AG10803 (cell line): ENCODE measurements around the gene ZC3H13.

Experiments used
- DNase-seq: peaks from one replicate; pipeline ENCODE4 v3.0.0; 2010; ENCODE audit warnings: low read depth
- H3K4me3 ChIP-seq: 2 replicates; pipeline ENCODE4 v1.5.1; 2011; ENCODE audit warnings: mild to moderate bottlenecking, low read length, control low read depth
- TF ChIP-seq, protein P1 (sequence below): conservative IDR thresholded peaks from 2 replicates; pipeline ENCODE4 v1.5.1; 2011; ENCODE audit warnings: mild to moderate bottlenecking, low read length, control low read depth, inconsistent platforms

ZC3H13 gene

DNA sequence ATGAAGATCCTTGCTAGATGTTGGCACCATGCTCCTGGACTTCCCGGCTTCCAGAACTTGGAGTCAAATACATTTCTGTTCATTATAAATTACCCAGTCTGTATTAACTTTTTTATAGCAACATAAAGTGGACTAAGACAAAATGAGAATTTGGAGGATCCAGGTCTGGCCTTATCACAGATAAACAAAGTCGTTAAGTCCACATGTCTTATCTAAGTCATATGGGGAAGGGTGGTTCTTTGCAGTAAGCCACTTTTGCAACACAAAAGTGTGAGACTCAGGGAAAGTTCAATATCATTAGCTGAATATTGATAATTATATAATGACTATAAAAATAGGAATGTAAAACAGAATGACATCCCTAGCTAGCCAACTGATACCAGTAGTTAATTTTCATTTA lies 109.4 kb downstream of the ZC3H13 start:
- DNase-seq = no peak
- H3K4me3 ChIP-seq = no peak overlapping the region
- TF ChIP-seq, protein P1, sequence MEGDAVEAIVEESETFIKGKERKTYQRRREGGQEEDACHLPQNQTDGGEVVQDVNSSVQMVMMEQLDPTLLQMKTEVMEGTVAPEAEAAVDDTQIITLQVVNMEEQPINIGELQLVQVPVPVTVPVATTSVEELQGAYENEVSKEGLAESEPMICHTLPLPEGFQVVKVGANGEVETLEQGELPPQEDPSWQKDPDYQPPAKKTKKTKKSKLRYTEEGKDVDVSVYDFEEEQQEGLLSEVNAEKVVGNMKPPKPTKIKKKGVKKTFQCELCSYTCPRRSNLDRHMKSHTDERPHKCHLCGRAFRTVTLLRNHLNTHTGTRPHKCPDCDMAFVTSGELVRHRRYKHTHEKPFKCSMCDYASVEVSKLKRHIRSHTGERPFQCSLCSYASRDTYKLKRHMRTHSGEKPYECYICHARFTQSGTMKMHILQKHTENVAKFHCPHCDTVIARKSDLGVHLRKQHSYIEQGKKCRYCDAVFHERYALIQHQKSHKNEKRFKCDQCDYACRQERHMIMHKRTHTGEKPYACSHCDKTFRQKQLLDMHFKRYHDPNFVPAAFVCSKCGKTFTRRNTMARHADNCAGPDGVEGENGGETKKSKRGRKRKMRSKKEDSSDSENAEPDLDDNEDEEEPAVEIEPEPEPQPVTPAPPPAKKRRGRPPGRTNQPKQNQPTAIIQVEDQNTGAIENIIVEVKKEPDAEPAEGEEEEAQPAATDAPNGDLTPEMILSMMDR = no peak

DNA sequence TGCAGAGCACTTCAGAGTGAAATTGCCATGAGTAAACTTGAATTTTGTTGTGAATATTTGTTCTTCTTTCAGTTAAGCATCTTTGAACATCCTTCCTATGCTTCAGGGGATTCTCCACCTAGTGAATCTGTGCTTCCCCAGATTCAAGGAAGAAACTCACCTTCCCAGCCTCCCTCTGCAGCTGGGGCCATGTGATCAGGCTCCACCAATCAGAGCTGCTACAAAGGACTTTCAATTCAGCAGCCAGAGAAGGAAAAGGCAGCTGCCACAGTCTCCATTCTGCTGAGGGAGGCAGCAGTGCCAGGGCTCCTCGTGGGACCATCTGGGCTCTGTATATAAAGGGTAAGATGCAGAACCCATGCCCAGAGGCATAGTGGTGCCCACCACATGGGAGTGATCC lies 111.3 kb downstream of the ZC3H13 start:
- no peak overlapping the region for H3K4me3 ChIP-seq
- DNase-seq = no peak
- TF ChIP-seq, protein P1 = no peak

DNA sequence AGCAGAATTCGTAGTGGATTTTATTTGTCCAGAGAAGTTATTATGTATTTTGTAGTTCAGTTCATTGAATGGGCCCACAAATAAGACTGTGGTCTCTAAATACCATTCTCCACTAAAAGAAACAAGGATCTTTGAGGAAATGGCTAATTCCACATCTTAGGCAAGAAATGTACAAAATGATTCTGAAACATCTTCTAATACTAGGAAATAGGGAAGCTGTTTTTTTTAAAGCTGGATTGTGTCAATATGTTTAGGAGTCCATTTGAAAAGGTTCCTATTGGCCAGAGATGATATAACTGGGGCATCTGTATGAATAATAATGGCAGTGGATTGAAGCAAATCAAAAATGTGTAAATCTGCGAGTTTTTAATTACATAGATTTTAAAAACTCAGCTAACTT lies 112.5 kb downstream of the ZC3H13 start:
- no peak overlapping the region for H3K4me3 ChIP-seq
- DNase-seq = no peak
- TF ChIP-seq, protein P1 = no peak

DNA sequence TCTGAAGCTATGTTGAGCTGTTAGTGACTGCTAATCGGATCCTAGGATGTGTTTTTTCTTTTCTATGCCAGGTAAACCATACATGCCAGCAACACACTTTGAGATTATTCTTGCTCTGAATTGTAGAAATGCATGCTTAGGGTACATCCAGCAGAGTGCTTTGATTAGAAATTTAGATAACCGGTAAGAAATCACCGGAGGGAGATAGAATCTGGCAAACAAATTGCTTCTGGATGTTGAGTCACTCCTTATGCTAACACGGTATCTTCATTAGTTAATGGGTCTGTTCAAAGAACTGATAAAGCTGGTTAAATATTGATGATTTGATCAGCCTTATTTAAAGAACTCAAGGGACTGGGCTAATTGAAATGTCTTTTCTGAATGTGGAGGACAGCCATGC lies 115.9 kb downstream of the ZC3H13 start:
- H3K4me3 ChIP-seq = no peak overlapping the region
- TF ChIP-seq, protein P1 = no peak
- DNase-seq = no peak

DNA sequence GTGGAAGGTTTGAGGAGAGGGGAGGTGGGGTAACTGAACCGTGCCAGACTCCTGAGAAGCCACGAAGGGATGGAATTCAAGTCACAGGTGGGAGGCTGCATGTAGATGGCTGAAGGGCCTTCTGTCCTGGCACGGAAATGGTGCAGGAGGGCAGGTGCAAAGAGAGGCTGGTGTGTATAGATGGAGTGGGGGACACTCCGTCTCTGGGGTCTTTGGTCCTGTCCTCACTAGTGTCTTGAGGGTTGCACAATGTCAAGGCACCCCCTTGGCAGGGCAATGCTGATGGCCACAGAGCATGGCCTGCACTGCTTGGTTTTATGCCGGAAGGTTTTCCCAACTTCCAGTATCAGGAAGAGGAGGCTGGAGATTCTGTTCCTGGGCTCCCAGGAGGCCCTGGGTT lies 118.3 kb downstream of the ZC3H13 start:
- TF ChIP-seq, protein P1 = no peak
- no peak for DNase-seq
- no peak overlapping the region for H3K4me3 ChIP-seq

DNA sequence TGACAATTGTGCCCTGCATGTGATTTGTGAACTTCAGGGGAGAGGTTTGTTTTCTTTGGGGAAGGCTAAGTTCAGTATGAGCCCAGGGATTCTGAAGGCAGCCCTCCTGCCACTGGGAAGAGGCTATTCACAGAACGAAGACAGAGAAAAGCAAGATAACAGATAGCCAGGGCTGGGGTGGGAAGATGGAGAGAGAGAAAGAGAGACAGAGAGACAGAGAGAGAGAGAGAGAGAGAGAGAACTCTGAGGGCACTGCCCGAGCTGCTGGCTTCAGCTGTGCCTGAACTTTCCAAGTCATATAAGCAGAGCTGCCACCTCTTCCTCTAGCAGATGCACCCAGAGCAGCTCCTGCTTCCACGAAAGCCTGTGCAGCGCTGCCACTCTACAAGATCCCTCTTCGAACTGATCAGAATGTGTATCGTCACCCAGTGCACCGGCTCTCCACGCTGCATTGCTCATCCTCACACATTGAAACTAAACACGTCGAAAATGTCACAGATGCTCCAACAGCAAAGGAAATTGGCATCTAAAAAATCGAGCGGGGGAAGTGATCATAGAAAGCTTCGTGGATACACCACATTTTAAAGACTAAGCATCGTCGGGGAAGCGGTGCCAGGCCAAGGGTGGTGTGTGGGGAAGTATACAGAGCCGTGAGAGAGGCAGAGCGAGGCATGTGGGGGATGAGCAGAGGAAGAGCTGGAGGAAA lies 119.2 kb downstream of the ZC3H13 start:
- TF ChIP-seq, protein P1 = no peak
- DNase-seq = no peak
- no peak overlapping the region for H3K4me3 ChIP-seq

DNA sequence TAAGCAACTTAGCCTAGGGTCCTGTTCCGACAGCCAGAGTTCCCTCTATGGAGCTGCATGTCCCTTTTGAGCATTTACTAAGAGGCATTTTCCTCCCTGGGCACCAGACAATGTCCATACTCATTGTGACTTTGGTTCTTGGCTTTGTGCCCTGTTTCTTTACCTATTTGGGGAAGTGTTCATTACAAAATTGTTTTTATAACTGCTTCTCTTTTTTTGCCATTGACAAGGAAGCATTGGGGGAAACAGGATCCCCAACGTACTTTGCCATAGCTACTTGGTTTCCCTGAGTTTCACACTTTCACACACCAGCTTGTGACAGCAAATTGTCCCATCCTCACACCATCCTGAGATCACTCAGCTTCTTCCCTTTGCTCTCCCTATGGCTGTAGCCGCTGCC lies 119.9 kb downstream of the ZC3H13 start:
- TF ChIP-seq, protein P1 = no peak
- H3K4me3 ChIP-seq = no peak overlapping the region
- DNase-seq = no peak
